DMS153 treated with DMSO at 0.1 percent for 48 hours (cell line): ENCODE data around the gene RFTN1.

ENCODE experiments used
- DNase-seq: peaks from one replicate; lab custom pipeline; 2025; ENCODE audit not compliant: unreplicated experiment; lab: John Stamatoyannopoulos, UW

RFTN1 gene

GRCh38 chr3:16335333-16335732, 178.2 kb downstream of the RFTN1 start:
- DNase-seq = no peak

- DNase-seq = no peak
Observed at GRCh38 chr3:16334909-16335308, 178.6 kb downstream of the RFTN1 start.

- DNase-seq = no peak
Observed at GRCh38 chr3:16332904-16333426, 180.5 kb downstream of the RFTN1 start.

- DNase-seq = no peak
Observed at GRCh38 chr3:16331319-16331883, 182.1 kb downstream of the RFTN1 start.

- DNase-seq = no peak
Observed at GRCh38 chr3:16330351-16330750, 183.1 kb downstream of the RFTN1 start.

GRCh38 chr3:16329826-16330129, 183.7 kb downstream of the RFTN1 start:
- no peak for DNase-seq

GRCh38 chr3:16329036-16329825, 184.3 kb downstream of the RFTN1 start:
- no peak for DNase-seq

- no peak for DNase-seq
Observed at GRCh38 chr3:16328124-16328523, 185.4 kb downstream of the RFTN1 start.

GRCh38 chr3:16326724-16327349, 186.7 kb downstream of the RFTN1 start:
- DNase-seq = no peak

- no peak for DNase-seq
Observed at GRCh38 chr3:16325850-16326249, 187.6 kb downstream of the RFTN1 start.

GRCh38 chr3:16323737-16324136, 189.8 kb downstream of the RFTN1 start:
- DNase-seq = no peak

GRCh38 chr3:16322189-16322588, 191.3 kb downstream of the RFTN1 start:
- DNase-seq = no peak

- no peak for DNase-seq
Observed at GRCh38 chr3:16320711-16321110, 192.8 kb downstream of the RFTN1 start.

- no peak for DNase-seq
Observed at GRCh38 chr3:16319723-16320122, 193.8 kb downstream of the RFTN1 start.

GRCh38 chr3:16319307-16319706, 194.2 kb downstream of the RFTN1 start:
- DNase-seq = no peak

- no peak for DNase-seq
Observed at GRCh38 chr3:16318176-16318575, 195.3 kb downstream of the RFTN1 start.

- DNase-seq = no peak
Observed at GRCh38 chr3:16317561-16317945, 195.9 kb downstream of the RFTN1 start.

GRCh38 chr3:16316847-16317560, 196.5 kb downstream of the RFTN1 start:
- no peak for DNase-seq

GRCh38 chr3:16316396-16316795, 197.1 kb downstream of the RFTN1 start:
- DNase-seq = no peak

GRCh38 chr3:16315623-16316022, 197.9 kb downstream of the RFTN1 start:
- DNase-seq = no peak

- DNase-seq = no peak
Observed at GRCh38 chr3:16313886-16314645, 199.4 kb downstream of the RFTN1 start.
